ENCODE measurements around the gene NCAM1. TPM values are rescaled to one million over a fixed set of nuclear protein-coding genes. Genes with fewer than 3 reads are reported as not detected.

The NCAM1 gene
- total RNA-seq, 1 donor = 9.6 TPM

- no peaks in the 10 kb centered on the region for H3K9me3 ChIP-seq (ENCODE audit: low read depth, low read length)
- no peaks in the 10 kb centered on the region for H3K27me3 ChIP-seq (ENCODE audit: insufficient read depth, low read length)
- H3K4me1 ChIP-seq (ENCODE audit: insufficient read depth, low read length) = no peaks in the 10 kb centered on the region
- no peak overlapping the region for H3K4me3 ChIP-seq (ENCODE audit: low read length)
Observed at GRCh38 chr11:113075586-113076095, 114.4 kb downstream of the NCAM1 start.

- H3K4me3 ChIP-seq (ENCODE audit: low read length) = no peak overlapping the region
- no peaks in the 10 kb centered on the region for H3K9me3 ChIP-seq (ENCODE audit: low read depth, low read length)
- H3K27me3 ChIP-seq (ENCODE audit: insufficient read depth, low read length) = no peaks in the 10 kb centered on the region
- no peaks in the 10 kb centered on the region for H3K4me1 ChIP-seq (ENCODE audit: insufficient read depth, low read length)
Observed at GRCh38 chr11:113077379-113077778, 116.2 kb downstream of the NCAM1 start.

GRCh38 chr11:113082341-113082955 lies 121.2 kb downstream of the NCAM1 start:
- H3K27me3 ChIP-seq (ENCODE audit: insufficient read depth, low read length) = no peaks in the 10 kb centered on the region
- H3K9me3 ChIP-seq (ENCODE audit: low read depth, low read length) = no peaks in the 10 kb centered on the region
- no peaks in the 10 kb centered on the region for H3K4me1 ChIP-seq (ENCODE audit: insufficient read depth, low read length)
- no peak overlapping the region for H3K4me3 ChIP-seq (ENCODE audit: low read length)

- no peak overlapping the region for H3K4me3 ChIP-seq (ENCODE audit: low read length)
Observed at GRCh38 chr11:113083571-113083970, 122.4 kb downstream of the NCAM1 start.

GRCh38 chr11:113084297-113084696 lies 123.1 kb downstream of the NCAM1 start:
- H3K9me3 ChIP-seq (ENCODE audit: low read depth, low read length) = no peaks in the 10 kb centered on the region
- no peak overlapping the region for H3K4me3 ChIP-seq (ENCODE audit: low read length)
- H3K27me3 ChIP-seq (ENCODE audit: insufficient read depth, low read length) = no peaks in the 10 kb centered on the region
- H3K4me1 ChIP-seq (ENCODE audit: insufficient read depth, low read length) = no peaks in the 10 kb centered on the region

More at GRCh38 chr11:113083571-113083970, 122.4 kb downstream of the NCAM1 start:
- no peaks in the 10 kb centered on the region for H3K4me1 ChIP-seq (ENCODE audit: insufficient read depth, low read length)
- H3K27me3 ChIP-seq (ENCODE audit: insufficient read depth, low read length) = no peaks in the 10 kb centered on the region
- H3K9me3 ChIP-seq (ENCODE audit: low read depth, low read length) = no peaks in the 10 kb centered on the region

- H3K4me1 ChIP-seq (ENCODE audit: insufficient read depth, low read length) = no peaks in the 10 kb centered on the region
- no peak overlapping the region for H3K4me3 ChIP-seq (ENCODE audit: low read length)
- no peaks in the 10 kb centered on the region for H3K9me3 ChIP-seq (ENCODE audit: low read depth, low read length)
- no peaks in the 10 kb centered on the region for H3K27me3 ChIP-seq (ENCODE audit: insufficient read depth, low read length)
Observed at GRCh38 chr11:113085446-113085845, 124.2 kb downstream of the NCAM1 start.

- no peaks in the 10 kb centered on the region for H3K9me3 ChIP-seq (ENCODE audit: low read depth, low read length)
- H3K4me3 ChIP-seq (ENCODE audit: low read length) = no peak overlapping the region
- no peaks in the 10 kb centered on the region for H3K27me3 ChIP-seq (ENCODE audit: insufficient read depth, low read length)
- no peaks in the 10 kb centered on the region for H3K4me1 ChIP-seq (ENCODE audit: insufficient read depth, low read length)
Observed at GRCh38 chr11:113087706-113088105, 126.5 kb downstream of the NCAM1 start.

GRCh38 chr11:113090716-113091480 lies 129.7 kb downstream of the NCAM1 start:
- Histone ChIP-seq H3K4me3 (ENCODE audit: low read length) (no peak overlapping the region), H3K4me1 (ENCODE audit: insufficient read depth, low read length) (no peaks in the 10 kb centered on the region), H3K9me3 (ENCODE audit: low read depth, low read length) (no peaks in the 10 kb centered on the region), H3K27me3 (ENCODE audit: insufficient read depth, low read length) (no peaks in the 10 kb centered on the region)

- H3K4me3 ChIP-seq (ENCODE audit: low read length) = no peak overlapping the region
- no peaks in the 10 kb centered on the region for H3K27me3 ChIP-seq (ENCODE audit: insufficient read depth, low read length)
- no peaks in the 10 kb centered on the region for H3K4me1 ChIP-seq (ENCODE audit: insufficient read depth, low read length)
- no peaks in the 10 kb centered on the region for H3K9me3 ChIP-seq (ENCODE audit: low read depth, low read length)
Observed at GRCh38 chr11:113091481-113091780, 130.2 kb downstream of the NCAM1 start.

- H3K9me3 ChIP-seq (ENCODE audit: low read depth, low read length) = no peaks in the 10 kb centered on the region
- H3K4me1 ChIP-seq (ENCODE audit: insufficient read depth, low read length) = no peaks in the 10 kb centered on the region
- no peaks in the 10 kb centered on the region for H3K27me3 ChIP-seq (ENCODE audit: insufficient read depth, low read length)
- H3K4me3 ChIP-seq (ENCODE audit: low read length) = no peak overlapping the region
Observed at GRCh38 chr11:113096648-113097047, 135.4 kb downstream of the NCAM1 start.

GRCh38 chr11:113103932-113104690 lies 142.9 kb downstream of the NCAM1 start:
- Histone ChIP-seq H3K4me1 (ENCODE audit: insufficient read depth, low read length) (no peaks in the 10 kb centered on the region), H3K9me3 (ENCODE audit: low read depth, low read length) (no peaks in the 10 kb centered on the region), H3K27me3 (ENCODE audit: insufficient read depth, low read length) (peaks cover 3% of the 10 kb centered on the region), H3K4me3 (ENCODE audit: low read length) (no peak overlapping the region)

GRCh38 chr11:113104691-113105251 lies 143.6 kb downstream of the NCAM1 start:
- peaks cover 3% of the 10 kb centered on the region for H3K27me3 ChIP-seq (ENCODE audit: insufficient read depth, low read length)

GRCh38 chr11:113105592-113105991 lies 144.4 kb downstream of the NCAM1 start:
- peaks cover 3% of the 10 kb centered on the region for H3K27me3 ChIP-seq (ENCODE audit: insufficient read depth, low read length)
- no peaks in the 10 kb centered on the region for H3K9me3 ChIP-seq (ENCODE audit: low read depth, low read length)
- H3K4me3 ChIP-seq (ENCODE audit: low read length) = no peak overlapping the region
- H3K4me1 ChIP-seq (ENCODE audit: insufficient read depth, low read length) = no peaks in the 10 kb centered on the region

More at GRCh38 chr11:113104691-113105251, 143.6 kb downstream of the NCAM1 start:
- no peaks in the 10 kb centered on the region for H3K9me3 ChIP-seq (ENCODE audit: low read depth, low read length)
- H3K4me3 ChIP-seq (ENCODE audit: low read length) = no peak overlapping the region
- no peaks in the 10 kb centered on the region for H3K4me1 ChIP-seq (ENCODE audit: insufficient read depth, low read length)

- H3K4me1 ChIP-seq (ENCODE audit: insufficient read depth, low read length) = no peaks in the 10 kb centered on the region
- no peaks in the 10 kb centered on the region for H3K9me3 ChIP-seq (ENCODE audit: low read depth, low read length)
- no peak overlapping the region for H3K4me3 ChIP-seq (ENCODE audit: low read length)
- peaks cover 3% of the 10 kb centered on the region for H3K27me3 ChIP-seq (ENCODE audit: insufficient read depth, low read length)
Observed at GRCh38 chr11:113106507-113106906, 145.3 kb downstream of the NCAM1 start.

GRCh38 chr11:113110046-113110445 lies 148.8 kb downstream of the NCAM1 start:
- Histone ChIP-seq H3K4me1 (ENCODE audit: insufficient read depth, low read length) (no peaks in the 10 kb centered on the region), H3K27me3 (ENCODE audit: insufficient read depth, low read length) (no peaks in the 10 kb centered on the region), H3K4me3 (ENCODE audit: low read length) (no peak overlapping the region), H3K9me3 (ENCODE audit: low read depth, low read length) (no peaks in the 10 kb centered on the region)
